A673 (cell line): ENCODE measurements around the gene HOXB8.

Experiments used
- CTCF ChIP-seq: fragments of 300-800, 200-600 bp; sonication (generic); conservative IDR thresholded peaks from 2 replicates; pipeline ENCODE4 v1.5.1; 2017; ENCODE audit warnings: low read depth, mild to moderate bottlenecking, antibody characterized with exemption, low read length, moderate library complexity, mixed read lengths
- EZH2 ChIP-seq: fragments of 200-600 bp; sonication (generic); IDR thresholded peaks from 2 replicates; pipeline ENCODE4 v1.6.1; 2017; ENCODE audit warnings: borderline replicate concordance, low read depth, mild to moderate bottlenecking, mixed read lengths, antibody characterized with exemption, low read length; ENCODE audit not compliant: poor library complexity, severe bottlenecking

- no peak for TF ChIP-seq CTCF
- no peak for TF ChIP-seq EZH2
These were observed 50.7 kb downstream of the HOXB8 start for GRCh38 chr17:48564188-48565021.
